ENCODE data around the gene MAPRE3. TPM values are rescaled to one million over a fixed set of nuclear protein-coding genes. Genes with fewer than 3 reads are reported as not detected.

Gene MAPRE3
- total RNA-seq, 8 experiments from 2014 or later = 8.7 to 44.8 (median 26.8) TPM

GRCh38 chr2:27038631-27039339 lies 68.3 kb downstream of the MAPRE3 start:
- WGBS, 10 experiments = 80 to 100% (median 87%) methylated on average over 1 to 6 of the region's 17 CpGs; no CpG with 5 or more reads in 3 of the 10 experiments
- in situ Hi-C loops (cut with MboI; ENCODE audit: low pct_unique_long_range_greater_than_20kb in 2 of 9, low sequenced_read_pairs in 9 of 9, unreplicated experiment in 9 of 9) = loop anchor here in 1 of 9 experiments (25.0 kb wide), 1 partner anchor 201 kb away; the partner anchor contains the start of gene DPYSL5
- Histone ChIP-seq H3K4me1 (replicated peaks in 1 of 2) (peaks cover 5% of the 10 kb centered on the region in 2 donors), H3K4me3 (no peak overlapping the region), H3K27ac (no peak overlapping the region)
- ATAC-seq (replicated peaks in 6 of 8) = peak in 2 of 8 experiments; percentile 10 to 14

- no peak for ATAC-seq (replicated peaks in 6 of 8)
- H3K4me1 ChIP-seq (replicated peaks in 1 of 2) = no peaks in the 10 kb centered on the region
- in situ Hi-C loops (cut with MboI; ENCODE audit: low pct_unique_long_range_greater_than_20kb in 2 of 9, low sequenced_read_pairs in 9 of 9, unreplicated experiment in 9 of 9) = loop anchor here in 1 of 9 experiments (25.0 kb wide), 1 partner anchor 202 kb away; the partner anchor contains the start of gene DPYSL5
- H3K27ac ChIP-seq = no peak overlapping the region
- 40 to 100% (median 90%) methylated on average over 1 to 2 of the region's 6 CpGs; no CpG with 5 or more reads in 5 of the 10 experiments for WGBS, 10 experiments
- no peak overlapping the region for H3K4me3 ChIP-seq
Observed at GRCh38 chr2:27039426-27039825, 69.0 kb downstream of the MAPRE3 start.

- Histone ChIP-seq H3K4me1 (replicated peaks in 1 of 2) (no peaks in the 10 kb centered on the region), H3K27ac (no peak overlapping the region), H3K4me3 (no peak overlapping the region)
- in situ Hi-C loops (cut with MboI; ENCODE audit: low pct_unique_long_range_greater_than_20kb in 2 of 9, low sequenced_read_pairs in 9 of 9, unreplicated experiment in 9 of 9) = loop anchor here in 1 of 9 experiments (25.0 kb wide), 1 partner anchor 203 kb away; the partner anchor contains the start of gene DPYSL5
- ATAC-seq (replicated peaks in 6 of 8) = peak in 2 of 8 experiments; percentile 5 to 10
- 58 to 100% (median 100%) methylated on average over 2 to 4 of the region's 7 CpGs; no CpG with 5 or more reads in 7 of the 10 experiments for WGBS, 10 experiments
Observed at GRCh38 chr2:27039871-27040270, 69.4 kb downstream of the MAPRE3 start.

- peak in 3 of 8 experiments; percentile 10 to 15 (median 14) for ATAC-seq (replicated peaks in 6 of 8)
- in situ Hi-C loops (cut with MboI; ENCODE audit: low pct_unique_long_range_greater_than_20kb in 2 of 9, low sequenced_read_pairs in 9 of 9, unreplicated experiment in 9 of 9) = loop anchor here in 1 of 9 experiments (25.0 kb wide), 1 partner anchor 203 kb away; the partner anchor contains the start of gene DPYSL5
- H3K4me1 ChIP-seq (replicated peaks in 1 of 2) = no peaks in the 10 kb centered on the region
- no peak overlapping the region for H3K27ac ChIP-seq
- WGBS, 10 experiments = 60 to 100% (median 91%) methylated on average over 1 to 4 of the region's 8 CpGs; no CpG with 5 or more reads in 6 of the 10 experiments
- H3K4me3 ChIP-seq = no peak overlapping the region
Observed at GRCh38 chr2:27040282-27040681, 69.8 kb downstream of the MAPRE3 start.

GRCh38 chr2:27041752-27042151 lies 71.3 kb downstream of the MAPRE3 start:
- H3K27ac ChIP-seq = no peak overlapping the region

GRCh38 chr2:27042159-27042661 lies 71.8 kb downstream of the MAPRE3 start:
- in situ Hi-C loops (cut with MboI; ENCODE audit: low pct_unique_long_range_greater_than_20kb in 2 of 9, low sequenced_read_pairs in 9 of 9, unreplicated experiment in 9 of 9) = loop anchor here in 1 of 9 experiments (25.0 kb wide), 1 partner anchor 205 kb away; the partner anchor contains the start of gene DPYSL5
- 69 to 100% (median 89%) methylated on average over 1 to 10 of the region's 10 CpGs; no CpG with 5 or more reads in 1 of the 10 experiments for WGBS, 10 experiments
- no peak overlapping the region for H3K27ac ChIP-seq

More at GRCh38 chr2:27041752-27042151, 71.3 kb downstream of the MAPRE3 start:
- Histone ChIP-seq H3K4me1 (replicated peaks in 1 of 2) (no peaks in the 10 kb centered on the region), H3K4me3 (no peak overlapping the region)
- ATAC-seq (replicated peaks in 6 of 8) = peak in 1 of 8 experiments; percentile 8
- in situ Hi-C loops (cut with MboI; ENCODE audit: low pct_unique_long_range_greater_than_20kb in 2 of 9, low sequenced_read_pairs in 9 of 9, unreplicated experiment in 9 of 9) = loop anchor here in 1 of 9 experiments (25.0 kb wide), 1 partner anchor 204 kb away; the partner anchor contains the start of gene DPYSL5
- 54 to 90% (median 74%) methylated on average over 1 to 5 of the region's 5 CpGs; no CpG with 5 or more reads in 2 of the 10 experiments for WGBS, 10 experiments

GRCh38 chr2:27042985-27043634 lies 72.7 kb downstream of the MAPRE3 start:
- H3K27ac ChIP-seq = no peak overlapping the region
- in situ Hi-C loops (cut with MboI; ENCODE audit: low pct_unique_long_range_greater_than_20kb in 2 of 9, low sequenced_read_pairs in 9 of 9, unreplicated experiment in 9 of 9) = loop anchor here in 1 of 9 experiments (25.0 kb wide), 1 partner anchor 206 kb away; the partner anchor contains the start of gene DPYSL5
- no peak for ATAC-seq (replicated peaks in 6 of 8)
- no peaks in the 10 kb centered on the region for H3K4me1 ChIP-seq (replicated peaks in 1 of 2)
- WGBS, 10 experiments = 69 to 90% (median 80%) methylated on average over 1 to 5 of the region's 7 CpGs; no CpG with 5 or more reads in 1 of the 10 experiments
- no peak overlapping the region for H3K4me3 ChIP-seq

More at GRCh38 chr2:27042159-27042661, 71.8 kb downstream of the MAPRE3 start:
- no peaks in the 10 kb centered on the region for H3K4me1 ChIP-seq (replicated peaks in 1 of 2)
- H3K4me3 ChIP-seq = no peak overlapping the region
- ATAC-seq (replicated peaks in 6 of 8) = no peak

- peak in 6 of 8 experiments; percentile 2 to 25 (median 14) for ATAC-seq (replicated peaks in 6 of 8)
- Histone ChIP-seq H3K27ac (peak overlapping the region; percentile 96 to 98), H3K4me3 (peak overlapping the region; percentile 81 to 99 (median 89)), H3K4me1 (replicated peaks in 1 of 2) (peaks cover 8 to 10% of the 10 kb centered on the region in 2 donors)
- in situ Hi-C loops (cut with MboI; ENCODE audit: low pct_unique_long_range_greater_than_20kb in 2 of 9, low sequenced_read_pairs in 9 of 9, unreplicated experiment in 9 of 9) = loop anchor here in 1 of 9 experiments (25.0 kb wide), 1 partner anchor 212 kb away; the partner anchor contains the start of gene DPYSL5
- 5 to 82% (median 30%) methylated on average over 2 to 38 of the region's 52 CpGs; no CpG with 5 or more reads in 4 of the 10 experiments for WGBS, 10 experiments
Observed at GRCh38 chr2:27049422-27050280, 79.2 kb downstream of the MAPRE3 start.

- Histone ChIP-seq H3K4me1 (replicated peaks in 1 of 2) (peaks cover 8 to 10% of the 10 kb centered on the region in 2 donors), H3K4me3 (peak overlapping the region; percentile 81 to 99 (median 89)), H3K27ac (peak overlapping the region; percentile 96 to 98)
- 0 to 7% (median 1%) methylated on average over 1 to 21 of the region's 48 CpGs; no CpG with 5 or more reads in 3 of the 10 experiments for WGBS, 10 experiments
- in situ Hi-C loops (cut with MboI; ENCODE audit: low pct_unique_long_range_greater_than_20kb in 2 of 9, low sequenced_read_pairs in 9 of 9, unreplicated experiment in 9 of 9) = no loop called here
- peak; percentile 63 to 82 (median 72) for ATAC-seq (replicated peaks in 6 of 8)
Observed at GRCh38 chr2:27050281-27050995, 80.0 kb downstream of the MAPRE3 start.

- peak; percentile 62 to 78 (median 74) for ATAC-seq (replicated peaks in 6 of 8)
- H3K4me1 ChIP-seq (replicated peaks in 1 of 2) = peaks cover 8 to 10% of the 10 kb centered on the region in 2 donors
- 0 to 20% (median 0%) methylated on average over 1 to 32 of the region's 67 CpGs; no CpG with 5 or more reads in 1 of the 10 experiments for WGBS, 10 experiments
- in situ Hi-C loops (cut with MboI; ENCODE audit: low pct_unique_long_range_greater_than_20kb in 2 of 9, low sequenced_read_pairs in 9 of 9, unreplicated experiment in 9 of 9) = no loop called here
- peak within 1 kb of the TSS; percentile 81 to 99 (median 89) for H3K4me3 ChIP-seq
- H3K27ac ChIP-seq = peak within 1 kb of the TSS; percentile 96 to 98
Observed at GRCh38 chr2:27050996-27051901, 80.8 kb downstream of the MAPRE3 start, which contains the start of gene AGBL5. Gene AGBL5, plus strand, starts transcription at chr2:27051668. Its CDS starts 1,291 bp downstream, at chr2:27052959.

All from motor neuron (in vitro differentiated cells).